22Rv1 (cell line): Measurements from ENCODE around the gene PROM1.

ENCODE experiments used
- CTCF ChIP-seq: fragments of 450-650 bp; IDR thresholded peaks from 2 replicates; pipeline ENCODE4 v1.5.1; 2017; ENCODE audit warnings: mild to moderate bottlenecking
- ZFX ChIP-seq: fragments of 450-650 bp; IDR thresholded peaks from 2 replicates; pipeline ENCODE4 v1.6.1; 2017; ENCODE audit warnings: antibody characterized with exemption, borderline replicate concordance

- TF ChIP-seq CTCF (no peak), ZFX (no peak)
Observed at GRCh38 chr4:16065066-16065465, 18.8 kb downstream of the PROM1 start.
